Tibial nerve (tissue), 4 donors: ENCODE data around the gene TBC1D21.

Experiments
- CTCF ChIP-seq, 5 experiments: fragments of 200-600 bp in 3 of 5; fragments of 450-650 bp in 2 of 5; sonication (generic) in 3 of 5; IDR thresholded peaks; one replicate each; pipeline ENCODE4 v1.5.1; 2016 to 2019; ENCODE audit warnings: antibody characterized with exemption in 5 of 5, mild to moderate bottlenecking in 3 of 5, moderate library complexity in 2 of 5
- EP300 ChIP-seq, 2 donors: sonication (generic); formaldehyde crosslinking; IDR thresholded peaks; one replicate each; pipeline ENCODE4 v1.6.1; 2017; ENCODE audit warnings: antibody characterized with exemption in 2 of 2, mild to moderate bottlenecking in 1 of 2
- POLR2A ChIP-seq, 2 donors: fragments of 450-650 bp; IDR thresholded peaks; one replicate each; pipeline ENCODE4 v1.6.1; 2017; ENCODE audit warnings: antibody characterized with exemption in 2 of 2, mild to moderate bottlenecking in 2 of 2, moderate library complexity in 2 of 2

- TF ChIP-seq EP300 (IDR thresholded peaks at IDR 0.05) = no peak
- TF ChIP-seq CTCF (IDR thresholded peaks at IDR 0.05) = no peak
- TF ChIP-seq POLR2A (IDR thresholded peaks at IDR 0.05) = no peak
These were observed 5.9 kb upstream of the TBC1D21 start for GRCh38 chr15:73867426-73867825.
